ENCODE results near the gene UVRAG.

GRCh38 chr11:76152086-76152681 is 337.2 kb downstream of the UVRAG start:
- TF ChIP-seq YY1 (IDR thresholded peaks at IDR 0.05; ENCODE audit: insufficient read depth, insufficient read length) (no peak), ZNF274 (IDR thresholded peaks at IDR 0.05; ENCODE audit: low read depth, low read length) (no peak), SUZ12 (IDR thresholded peaks at IDR 0.05; ENCODE audit: extremely low read depth, insufficient read depth, insufficient read length) (no peak)
